Sigmoid colon (tissue), 3 donors: ENCODE measurements around the gene UNC5C.

ENCODE experiments used
- POLR2A ChIP-seq, 2 donors: fragments of 450-650 bp; IDR thresholded peaks; one replicate each; pipeline ENCODE4 v1.6.1; 2016; ENCODE audit warnings: antibody characterized with exemption in 2 of 2, mild to moderate bottlenecking in 2 of 2, moderate library complexity in 2 of 2
- TF ChIP-seq, protein P1 (sequence below), 4 experiments: fragments of 450-650 bp in 3 of 4; fragments of 200-600 bp in 1 of 4; IDR thresholded peaks; one replicate each; pipeline ENCODE4 v1.5.1; 2016 to 2019; ENCODE audit warnings: antibody characterized with exemption in 4 of 4, mild to moderate bottlenecking in 3 of 4, moderate library complexity in 2 of 4

DNA sequence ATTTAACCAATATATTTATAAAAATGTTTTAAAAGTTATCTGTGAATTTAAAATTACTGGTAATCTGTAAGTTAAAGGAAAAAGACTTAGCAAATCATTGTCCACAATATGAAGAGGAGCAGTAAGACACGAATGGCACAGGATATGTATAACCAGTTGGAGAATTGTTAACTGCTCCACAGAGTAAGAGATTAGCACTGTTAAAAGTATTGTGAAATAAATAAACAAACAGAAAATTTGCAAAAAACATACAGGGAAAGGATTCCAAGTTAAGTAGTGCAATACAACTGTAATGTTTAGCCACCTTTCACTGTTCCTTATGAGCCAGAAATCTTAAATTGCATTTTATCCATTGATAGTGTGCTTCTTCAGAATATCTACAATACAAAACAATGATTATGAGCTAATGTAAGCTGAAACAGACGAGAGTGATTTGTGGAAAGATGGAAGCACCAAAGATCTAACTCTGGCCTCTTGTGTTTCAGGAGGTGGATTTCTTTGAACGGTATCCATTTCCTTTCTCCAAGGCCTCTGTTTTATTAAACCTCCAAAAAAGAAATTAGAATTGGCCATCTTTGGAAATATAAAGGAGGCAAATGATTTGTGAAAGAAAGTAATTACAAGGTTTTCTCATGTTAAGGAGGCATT, 188.4 kb downstream of the UNC5C start:
- TF ChIP-seq, protein P1, sequence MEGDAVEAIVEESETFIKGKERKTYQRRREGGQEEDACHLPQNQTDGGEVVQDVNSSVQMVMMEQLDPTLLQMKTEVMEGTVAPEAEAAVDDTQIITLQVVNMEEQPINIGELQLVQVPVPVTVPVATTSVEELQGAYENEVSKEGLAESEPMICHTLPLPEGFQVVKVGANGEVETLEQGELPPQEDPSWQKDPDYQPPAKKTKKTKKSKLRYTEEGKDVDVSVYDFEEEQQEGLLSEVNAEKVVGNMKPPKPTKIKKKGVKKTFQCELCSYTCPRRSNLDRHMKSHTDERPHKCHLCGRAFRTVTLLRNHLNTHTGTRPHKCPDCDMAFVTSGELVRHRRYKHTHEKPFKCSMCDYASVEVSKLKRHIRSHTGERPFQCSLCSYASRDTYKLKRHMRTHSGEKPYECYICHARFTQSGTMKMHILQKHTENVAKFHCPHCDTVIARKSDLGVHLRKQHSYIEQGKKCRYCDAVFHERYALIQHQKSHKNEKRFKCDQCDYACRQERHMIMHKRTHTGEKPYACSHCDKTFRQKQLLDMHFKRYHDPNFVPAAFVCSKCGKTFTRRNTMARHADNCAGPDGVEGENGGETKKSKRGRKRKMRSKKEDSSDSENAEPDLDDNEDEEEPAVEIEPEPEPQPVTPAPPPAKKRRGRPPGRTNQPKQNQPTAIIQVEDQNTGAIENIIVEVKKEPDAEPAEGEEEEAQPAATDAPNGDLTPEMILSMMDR (IDR thresholded peaks at IDR 0.05) = no peak
- TF ChIP-seq POLR2A (IDR thresholded peaks at IDR 0.05) = no peak
